Measurements from ENCODE around the gene ACKR3.

ACKR3 gene

GRCh38 chr2:236613612-236614011, 44.0 kb downstream of the ACKR3 start:
- DNase-seq: no peak

GRCh38 chr2:236614551-236614950, 44.9 kb downstream of the ACKR3 start:
- no peak for DNase-seq

GRCh38 chr2:236616031-236616430, 46.4 kb downstream of the ACKR3 start:
- DNase-seq: no peak

- no peak for DNase-seq
Observed at GRCh38 chr2:236616624-236617023, 47.0 kb downstream of the ACKR3 start.

- no peak for DNase-seq
Observed at GRCh38 chr2:236617221-236617737, 47.7 kb downstream of the ACKR3 start.

- DNase-seq: no peak
Observed at GRCh38 chr2:236617796-236618195, 48.2 kb downstream of the ACKR3 start.

GRCh38 chr2:236618370-236618769, 48.7 kb downstream of the ACKR3 start:
- no peak for DNase-seq

GRCh38 chr2:236619910-236620612, 50.4 kb downstream of the ACKR3 start:
- no peak for DNase-seq

- DNase-seq: no peak
Observed at GRCh38 chr2:236621786-236622185, 52.2 kb downstream of the ACKR3 start.

GRCh38 chr2:236622201-236622600, 52.6 kb downstream of the ACKR3 start:
- DNase-seq: no peak

GRCh38 chr2:236622660-236623059, 53.0 kb downstream of the ACKR3 start:
- no peak for DNase-seq

GRCh38 chr2:236623816-236624215, 54.2 kb downstream of the ACKR3 start:
- no peak for DNase-seq

- no peak for DNase-seq
Observed at GRCh38 chr2:236625156-236625690, 55.6 kb downstream of the ACKR3 start.

- no peak for DNase-seq
Observed at GRCh38 chr2:236626391-236627150, 56.9 kb downstream of the ACKR3 start.

GRCh38 chr2:236627193-236627592, 57.6 kb downstream of the ACKR3 start:
- DNase-seq: no peak

- DNase-seq: no peak
Observed at GRCh38 chr2:236627841-236628240, 58.2 kb downstream of the ACKR3 start.

- no peak for DNase-seq
Observed at GRCh38 chr2:236628256-236628901, 58.8 kb downstream of the ACKR3 start.

GRCh38 chr2:236628981-236629605, 59.5 kb downstream of the ACKR3 start:
- no peak for DNase-seq

- DNase-seq: no peak
Observed at GRCh38 chr2:236629961-236630872, 60.6 kb downstream of the ACKR3 start.

GRCh38 chr2:236631281-236631855, 61.7 kb downstream of the ACKR3 start:
- DNase-seq: no peak

- DNase-seq: no peak
Observed at GRCh38 chr2:236631856-236632291, 62.2 kb downstream of the ACKR3 start.

Measured in retina (tissue), 1 donor.